IMR-90 (cell line): ENCODE data around the gene SIK2. TPM values are rescaled to one million over a fixed set of nuclear protein-coding genes. Genes with fewer than 3 reads are reported as not detected.

ENCODE experiments used
- ATAC-seq: fragments of 200-7000 bp; cut with Tn5 transposase; 2 replicates; pipeline ENCODE4 v1.9.1; 2020; ENCODE audit warnings: low read depth, mild to moderate bottlenecking, moderate library complexity
- BruUV-seq: library from RNA; stranded (reverse); fragments of 400-500 nt; replicated peaks from 2 replicates; lab custom pipeline; 2021; lab: Mats Ljungman, UMichigan
- CTCF ChIA-PET: fragments of 300-600 bp; formaldehyde crosslinking; extraction: SDS; loops from one replicate; lab custom pipeline; 2021; ENCODE audit warnings: antibody characterized with exemption; lab: Yijun Ruan, JAX
- POLR2A ChIA-PET: fragments of 300-600 bp; sonication (Branson Sonifier 250); formaldehyde crosslinking; loops from one replicate; lab custom pipeline; 2022; ENCODE audit warnings: antibody characterized with exemption; ENCODE audit not compliant: unreplicated experiment; lab: Charles Lee
- DNase-seq: peaks from one replicate; pipeline ENCODE4 v3.0.0; 2013
- H2AFZ ChIP-seq: replicated peaks from 2 replicates; pipeline ENCODE3; 2013; ENCODE audit warnings: low read length, mild to moderate bottlenecking; ENCODE audit not compliant: poor library complexity
- H2AK5ac ChIP-seq: 2 replicates; pipeline ENCODE4 v1.6.1; 2013; ENCODE audit warnings: low read depth, low read length, inconsistent platforms
- H2AK9ac ChIP-seq: replicated peaks from 2 replicates; pipeline ENCODE3; 2013; ENCODE audit warnings: mild to moderate bottlenecking, low read depth, low read length, moderate library complexity; ENCODE audit not compliant: poor library complexity
- H2BK120ac ChIP-seq: 2 replicates; pipeline ENCODE4 v1.6.1; 2013; ENCODE audit warnings: low read depth, low read length, inconsistent platforms
- H2BK15ac ChIP-seq: 3 replicates; pipeline ENCODE4 v1.6.1; 2013; ENCODE audit warnings: low read depth, low read length, inconsistent platforms
- H2BK20ac ChIP-seq: 2 replicates; pipeline ENCODE4 v1.6.1; 2013; ENCODE audit warnings: low read depth, mild to moderate bottlenecking, inconsistent platforms, low read length, moderate library complexity
- H2BK5ac ChIP-seq: 2 replicates; pipeline ENCODE4 v1.6.1; 2013; ENCODE audit warnings: mild to moderate bottlenecking, low read depth, low read length, inconsistent platforms; ENCODE audit not compliant: poor library complexity, severe bottlenecking
- H3K14ac ChIP-seq: replicated peaks from 2 replicates; pipeline ENCODE4 v1.6.1; 2013; ENCODE audit warnings: low read depth, low read length, inconsistent platforms
- H3K18ac ChIP-seq: 2 replicates; pipeline ENCODE4 v1.6.1; 2013; ENCODE audit warnings: low read depth, low read length, control low read depth
- H3K23ac ChIP-seq: 2 replicates; pipeline ENCODE4 v1.6.1; 2013; ENCODE audit warnings: low read depth, low read length, inconsistent platforms
- H3K27ac ChIP-seq: 2 replicates; pipeline ENCODE4 v1.5.1; 2013; ENCODE audit warnings: mild to moderate bottlenecking, control low read depth, low read length; ENCODE audit not compliant: insufficient read depth
- H3K27me3 ChIP-seq: 2 replicates; pipeline ENCODE4 v1.6.1; 2013; ENCODE audit warnings: low read length; ENCODE audit not compliant: control insufficient read depth, insufficient read depth
- H3K36me3 ChIP-seq: 2 replicates; pipeline ENCODE4 v1.6.1; 2013; ENCODE audit warnings: low read length, mixed read lengths; ENCODE audit not compliant: control insufficient read depth, insufficient read depth
- H3K4ac ChIP-seq: 2 replicates; pipeline ENCODE4 v1.6.1; 2013; ENCODE audit warnings: low read depth, low read length, inconsistent platforms
- H3K4me1 ChIP-seq: 2 replicates; pipeline ENCODE4 v1.6.1; 2013; ENCODE audit warnings: low read length, mixed read lengths; ENCODE audit not compliant: control insufficient read depth, insufficient read depth
- H3K4me2 ChIP-seq: 2 replicates; pipeline ENCODE4 v1.6.1; 2013; ENCODE audit warnings: low read depth, mild to moderate bottlenecking, control low read depth, low read length, moderate library complexity
- H3K4me3 ChIP-seq: 2 replicates; pipeline ENCODE4 v1.5.1; 2013; ENCODE audit warnings: low read depth, mild to moderate bottlenecking, control low read depth, low read length, moderate library complexity; ENCODE audit not compliant: insufficient read depth
- H3K56ac ChIP-seq: 2 replicates; pipeline ENCODE4 v1.6.1; 2013; ENCODE audit warnings: low read length, inconsistent platforms; ENCODE audit not compliant: insufficient read depth; ENCODE audit errors: extremely low read depth
- H3K79me1 ChIP-seq, 2 experiments: 2 replicates each; pipeline ENCODE4 v1.6.1; 2013; ENCODE audit warnings: low read length in 2 of 2, inconsistent platforms in 1 of 2, low read depth in 1 of 2
- H3K9ac ChIP-seq: 2 replicates; pipeline ENCODE4 v1.6.1; 2013; ENCODE audit warnings: low read depth, low read length, control low read depth
- H3K9me1 ChIP-seq: 2 replicates; pipeline ENCODE4 v1.6.1; 2013; ENCODE audit warnings: low read length, inconsistent platforms; ENCODE audit not compliant: insufficient read depth
- H3K9me3 ChIP-seq: 2 replicates; pipeline ENCODE4 v1.6.1; 2013; ENCODE audit warnings: low read length; ENCODE audit not compliant: control insufficient read depth, insufficient read depth
- H4K20me1 ChIP-seq: 2 replicates; pipeline ENCODE4 v1.6.1; 2013; ENCODE audit warnings: low read length, inconsistent platforms; ENCODE audit not compliant: insufficient read depth
- H4K5ac ChIP-seq: 2 replicates; pipeline ENCODE4 v1.6.1; 2013; ENCODE audit warnings: mild to moderate bottlenecking, low read depth, low read length, control low read depth
- H4K8ac ChIP-seq, 2 experiments: 2 replicates each; pipeline ENCODE4 v1.6.1; 2013; ENCODE audit warnings: low read depth in 2 of 2, low read length in 2 of 2, control low read depth in 1 of 2, inconsistent platforms in 1 of 2
- H4K91ac ChIP-seq: 2 replicates; pipeline ENCODE4 v1.6.1; 2013; ENCODE audit warnings: low read depth, low read length, inconsistent platforms; ENCODE audit not compliant: insufficient read depth
- CEBPB ChIP-seq: IDR thresholded peaks from 2 replicates; pipeline ENCODE4 v1.6.1; 2012; ENCODE audit warnings: low read depth, low read length, improper control_type of control experiment
- MAFK ChIP-seq: IDR thresholded peaks from 2 replicates; pipeline ENCODE4 v1.6.1; 2012; ENCODE audit warnings: low read depth, low read length, improper control_type of control experiment
- RAD21 ChIP-seq: IDR thresholded peaks from 2 replicates; pipeline ENCODE4 v1.6.1; 2012; ENCODE audit warnings: low read length, improper control_type of control experiment
- SMC3 ChIP-seq: fragments of 150-350 bp; IDR thresholded peaks from 2 replicates; pipeline ENCODE4 v1.6.1; 2016; ENCODE audit warnings: low read depth, mild to moderate bottlenecking, antibody characterized with exemption, low read length, moderate library complexity
- WGBS, 2 experiments: methylation state at CpG; one replicate each; pipeline versions ENCODE4 v1.1.5 to v1.1.7; 2013; ENCODE audit warnings: missing lambda C conversion rate in 2 of 2; ENCODE audit not compliant: insufficient read length in 1 of 2; ENCODE audit errors: extremely low coverage in 2 of 2; 5-methylcytosine and 5-hydroxymethylcytosine counted together
- dilution Hi-C: fragments of 300-500 bp; cut with HindIII; formaldehyde crosslinking; loops from one replicate; pipeline ENCODE4 v1.14.3; 2018; ENCODE audit warnings: low sequenced_read_pairs; ENCODE audit not compliant: unreplicated experiment
- in situ Hi-C: fragments of 300-500 bp; cut with MboI; formaldehyde crosslinking; loops from 3 replicates; pipeline ENCODE4 v1.14.3; 2019; ENCODE audit warnings: low sequenced_read_pairs, inconsistent platforms, mixed read lengths
- intact Hi-C: fragments of 100-400 bp; cut with micrococcal nuclease; formaldehyde crosslinking; loops from 2 replicates; pipeline ENCODE4 v1.10.0; 2022
- polyA plus RNA-seq, 3 experiments: library from polyadenylated mRNA; depleted of rRNA; stranded (reverse); fragments of >200 nt; gene quantifications; 2 replicates each; pipeline ENCODE4 v1.2.3, GENCODE V29; 2012; ENCODE audit warnings: low replicate concordance in 1 of 3
- total RNA-seq: library from RNA; depleted of rRNA; stranded (reverse); fragments of >200 nt; gene quantifications from 2 replicates; pipeline ENCODE4 v1.2.3, GENCODE V29; 2012
- TF ChIP-seq, protein P1 (sequence below): fragments of 150-350 bp; IDR thresholded peaks from 2 replicates; pipeline ENCODE4 v1.6.1; 2017; ENCODE audit warnings: mild to moderate bottlenecking, antibody characterized with exemption, low read length, low read depth

SIK2 gene
- total and polyA plus RNA-seq, 2 of the 4 experiments (the other 2 are of a cell fraction) = 7.9 to 10.4 TPM

DNA sequence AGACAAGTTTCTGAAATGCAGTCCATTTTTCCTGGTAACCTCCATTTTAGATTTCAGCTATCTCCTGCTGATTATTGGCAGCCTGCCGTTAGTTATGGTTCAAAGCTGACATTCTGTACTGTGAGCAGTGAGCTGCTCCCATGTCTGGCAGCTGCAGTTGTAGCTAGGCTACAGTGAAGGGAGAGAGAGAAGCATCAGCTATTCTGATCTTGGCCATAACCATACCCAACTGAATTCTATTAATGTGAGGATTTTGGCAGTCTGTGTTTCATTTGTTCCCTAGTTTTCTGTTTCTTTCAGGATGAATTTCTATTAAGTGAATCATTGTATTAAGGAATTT, 33.4 kb downstream of the SIK2 start:
- POLR2A ChIA-PET = no interaction called here
- no CpG with 5 or more reads among the region's 1 CpG for WGBS, 2 experiments
- H3K79me1 ChIP-seq = peaks cover 23 to 54% of the 10 kb centered on the region in 2 experiments
- H3K4me3 ChIP-seq = no peak overlapping the region
- H3K9me1 ChIP-seq = no peaks in the 10 kb centered on the region; the same call in 1 of the 2 replicates
- no TSS peak for BruUV-seq
- no peak overlapping the region for H3K9ac ChIP-seq
- H3K18ac ChIP-seq = peak overlapping the region; percentile 85; the same call in 1 of the 2 replicates
- H2BK120ac ChIP-seq = peak overlapping the region; percentile 25
- H3K4ac ChIP-seq = peak overlapping the region; percentile 51; the same call in 1 of the 2 replicates
- H4K8ac ChIP-seq = peak overlapping the region; percentile 17 to 38; a peak in 3 of 4 replicates
- peak overlapping the region; percentile 62; the same call in 1 of the 2 replicates for H4K5ac ChIP-seq
- H2AK5ac ChIP-seq = peak overlapping the region; percentile 14; the same call in 1 of the 2 replicates
- no peak overlapping the region for H3K23ac ChIP-seq
- peaks cover 10% of the 10 kb centered on the region for H3K4me1 ChIP-seq
- dilution Hi-C loops (no loop called here), intact Hi-C loops (no loop called here), in situ Hi-C loops (no loop called here)
- peak overlapping the region; percentile 19 for H2BK5ac ChIP-seq
- H3K4me2 ChIP-seq = peak overlapping the region; percentile 88
- no peak overlapping the region for H2BK20ac ChIP-seq
- peak; percentile 50; the same call in 1 of the 2 replicates for ATAC-seq
- H4K91ac ChIP-seq = peak overlapping the region; percentile 67
- CTCF ChIA-PET = no interaction called here
- H3K36me3 ChIP-seq = no peaks in the 10 kb centered on the region
- H3K56ac ChIP-seq = no peak overlapping the region
- H3K27ac ChIP-seq = peak overlapping the region; percentile 23
- H2AK9ac ChIP-seq = no peak overlapping the region
- H4K20me1 ChIP-seq = no peaks in the 10 kb centered on the region; the same call in 1 of the 2 replicates
- no peak overlapping the region for H2AFZ ChIP-seq
- H3K9me3 ChIP-seq = no peaks in the 10 kb centered on the region
- no peak overlapping the region for H2BK15ac ChIP-seq
- DNase-seq = peak; percentile 67
- H3K27me3 ChIP-seq = no peaks in the 10 kb centered on the region
- TF ChIP-seq RAD21 (no peak), CEBPB (no peak), SMC3 (no peak), MAFK (no peak)
- TF ChIP-seq, protein P1, sequence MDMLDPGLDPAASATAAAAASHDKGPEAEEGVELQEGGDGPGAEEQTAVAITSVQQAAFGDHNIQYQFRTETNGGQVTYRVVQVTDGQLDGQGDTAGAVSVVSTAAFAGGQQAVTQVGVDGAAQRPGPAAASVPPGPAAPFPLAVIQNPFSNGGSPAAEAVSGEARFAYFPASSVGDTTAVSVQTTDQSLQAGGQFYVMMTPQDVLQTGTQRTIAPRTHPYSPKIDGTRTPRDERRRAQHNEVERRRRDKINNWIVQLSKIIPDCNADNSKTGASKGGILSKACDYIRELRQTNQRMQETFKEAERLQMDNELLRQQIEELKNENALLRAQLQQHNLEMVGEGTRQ = no peak
- H3K14ac ChIP-seq = peak overlapping the region; percentile 23
